HG02642 (cell line): ENCODE data around the gene THBD.

Experiments
- ATAC-seq: cut with Tn5 transposase; IDR thresholded peaks from one replicate; pipeline ENCODE4 v1.9.1; 2021; ENCODE audit warnings: mild to moderate bottlenecking; ENCODE audit not compliant: unreplicated experiment, poor library complexity

THBD gene

DNA sequence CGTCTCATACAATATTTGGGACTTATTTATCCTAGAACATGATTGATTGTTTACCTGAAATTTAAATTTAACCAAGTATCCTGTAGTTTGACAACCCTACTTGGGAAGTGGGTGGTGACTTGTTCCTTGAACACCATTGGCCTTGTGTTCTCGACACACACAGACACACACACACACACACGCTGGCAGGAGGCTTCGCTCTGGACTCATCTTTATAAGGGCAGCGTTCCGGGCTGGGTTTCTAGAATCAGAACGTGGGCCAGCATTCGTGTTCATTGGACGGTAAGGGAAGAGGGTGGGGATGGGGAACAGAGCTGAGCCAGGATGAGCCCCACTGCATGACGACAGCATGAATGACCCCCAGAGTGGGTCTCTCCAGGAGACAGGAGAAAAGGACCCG is 30.5 kb downstream of the THBD start:
- ATAC-seq: no peak

DNA sequence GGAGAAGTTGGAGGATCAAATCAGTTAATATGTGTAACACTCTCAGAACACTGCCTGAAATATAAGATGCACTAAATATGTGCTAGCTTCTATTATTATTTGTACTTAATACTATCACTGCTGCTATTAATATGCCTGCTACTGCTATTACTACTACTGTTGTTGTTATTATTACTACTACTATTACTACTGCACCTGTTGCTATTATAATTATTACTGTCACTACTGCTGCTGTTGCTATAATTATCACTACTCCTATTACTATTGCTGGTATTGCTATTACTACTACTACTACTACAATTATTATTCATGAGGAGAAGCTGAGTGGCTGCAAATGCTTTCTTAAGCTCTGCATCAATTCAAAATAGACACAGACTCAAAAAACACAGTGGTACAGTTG is 31.0 kb downstream of the THBD start:
- ATAC-seq: no peak

DNA sequence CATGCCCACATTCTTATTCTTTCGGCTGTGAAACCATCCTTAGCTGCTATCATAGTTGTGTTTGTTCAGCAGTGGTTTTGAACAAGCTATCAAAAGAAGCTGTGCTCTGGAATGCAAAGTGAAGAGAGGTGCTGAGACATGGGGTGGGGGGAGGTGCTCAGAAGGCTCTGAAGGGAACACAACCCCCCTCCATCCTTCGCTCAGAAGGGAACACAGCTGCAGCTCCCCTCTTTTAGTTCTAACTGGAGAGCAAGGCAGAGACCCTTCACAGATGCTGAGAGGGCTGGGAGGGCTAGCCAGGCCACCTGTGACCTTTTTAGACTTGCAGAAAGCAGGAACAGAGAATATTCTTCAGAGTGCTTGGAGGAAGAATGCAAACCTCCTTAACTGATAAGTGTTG is 32.0 kb downstream of the THBD start:
- ATAC-seq: no peak

- no peak for ATAC-seq
Observed at GRCh38 chr20:23013429-23013828, 36.0 kb downstream of the THBD start.

DNA sequence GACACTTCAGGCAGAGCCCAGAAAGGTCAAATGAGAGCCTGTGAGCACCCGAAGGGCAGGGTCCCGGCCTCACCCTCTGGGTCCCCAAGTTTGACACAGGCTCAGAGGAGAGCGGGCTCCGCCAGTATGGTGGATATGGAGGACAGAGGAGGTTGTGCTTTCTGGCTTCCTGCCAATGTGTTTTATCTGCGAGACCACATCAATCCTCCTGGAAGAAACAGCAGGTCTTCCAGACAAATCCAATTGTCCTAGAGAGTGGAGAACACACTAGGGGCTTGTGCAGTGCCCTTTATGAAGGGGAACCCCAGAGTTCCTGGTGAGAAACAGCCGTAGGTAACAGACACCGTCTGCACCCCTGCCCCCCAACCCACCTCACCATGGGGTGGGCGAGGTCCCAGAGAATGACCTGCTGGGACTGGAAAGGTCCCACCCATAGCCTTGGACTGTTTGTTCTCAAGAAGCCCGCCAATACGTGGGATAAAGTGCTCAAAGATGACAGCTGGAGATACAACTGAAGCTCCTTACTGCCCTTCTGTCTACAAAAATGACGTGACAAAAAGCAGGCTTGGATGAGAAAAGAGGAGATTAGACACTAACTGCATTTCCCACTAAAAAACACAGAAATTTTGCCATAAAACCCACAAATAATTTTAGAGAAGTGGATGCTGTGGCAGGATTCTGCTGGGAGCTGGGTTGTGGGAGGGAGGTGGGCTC is 38.3 kb downstream of the THBD start:
- no peak for ATAC-seq

DNA sequence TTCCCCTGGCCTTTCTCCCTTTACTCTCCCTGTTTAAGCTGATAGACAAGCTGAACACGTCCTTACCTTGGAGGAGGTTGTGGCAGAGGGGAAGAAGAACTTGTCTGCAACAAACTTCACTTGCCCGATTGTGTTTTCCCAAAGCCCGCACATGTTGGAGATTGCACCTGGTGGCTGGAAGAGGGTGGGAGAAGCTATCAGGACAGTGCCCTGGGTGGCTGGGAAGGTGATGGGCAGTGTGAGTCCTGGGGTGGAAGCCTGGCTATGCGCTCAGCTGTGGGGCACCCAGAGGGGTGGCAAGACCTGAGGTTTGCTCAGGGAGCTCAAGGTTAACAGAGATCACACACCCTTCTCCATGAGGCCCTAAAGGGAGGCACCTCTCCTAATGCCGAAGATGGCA is 39.4 kb downstream of the THBD start:
- ATAC-seq: no peak

- no peak for ATAC-seq
Observed at GRCh38 chr20:23009636-23010035, 39.8 kb downstream of the THBD start.

DNA sequence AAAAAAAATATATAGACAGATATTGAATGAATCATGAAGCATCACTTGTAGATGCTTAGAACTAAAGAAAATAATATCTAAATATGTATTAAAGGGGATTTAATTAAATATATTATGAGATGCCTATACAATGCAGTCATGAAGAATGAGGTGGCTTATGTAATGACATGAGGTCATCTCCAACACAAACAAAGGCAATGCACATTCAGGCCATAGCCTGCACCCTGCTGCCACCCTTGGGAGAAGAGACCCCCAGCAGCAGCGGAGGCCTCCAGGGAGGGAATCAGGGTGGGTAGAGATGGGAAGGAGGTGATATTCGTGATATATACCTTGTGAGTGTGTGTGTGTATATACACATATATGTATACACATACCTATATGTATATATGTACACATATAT is 40.8 kb downstream of the THBD start:
- ATAC-seq: no peak

DNA sequence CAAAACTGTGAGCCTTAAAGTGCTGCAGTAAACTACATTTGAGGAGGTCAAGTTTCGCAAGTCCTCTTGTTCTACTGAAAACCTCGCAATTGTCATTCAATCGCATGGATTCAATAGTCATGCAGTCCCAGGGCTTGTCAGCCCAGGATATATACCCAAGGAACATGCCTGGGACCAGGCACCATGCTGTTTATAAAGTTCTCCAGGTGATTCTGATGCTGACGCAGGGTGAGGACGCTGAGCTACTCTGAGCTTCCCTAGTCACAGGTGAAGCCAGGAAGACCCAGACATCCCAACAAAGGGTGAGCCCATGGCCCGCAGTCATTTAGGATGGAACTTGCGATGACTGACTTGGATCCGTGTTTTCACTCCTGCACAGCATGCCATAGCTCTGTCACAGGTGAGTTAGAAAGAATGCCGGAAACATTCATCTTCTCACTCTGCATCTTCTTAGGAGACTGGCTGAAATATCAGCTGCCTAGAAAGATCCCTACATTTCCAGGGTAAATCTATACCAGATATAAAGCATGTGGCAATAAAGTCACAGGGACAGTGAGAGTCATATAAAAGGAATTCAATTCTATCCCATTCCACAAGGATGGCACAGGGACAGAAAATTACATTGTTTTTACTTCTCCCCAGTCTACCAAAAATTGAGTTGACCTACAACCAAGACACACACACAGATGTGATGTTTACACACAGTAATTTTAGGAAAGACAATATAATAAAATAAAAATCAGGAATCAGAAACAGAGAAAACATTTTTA is 41.4 kb downstream of the THBD start:
- no peak for ATAC-seq

DNA sequence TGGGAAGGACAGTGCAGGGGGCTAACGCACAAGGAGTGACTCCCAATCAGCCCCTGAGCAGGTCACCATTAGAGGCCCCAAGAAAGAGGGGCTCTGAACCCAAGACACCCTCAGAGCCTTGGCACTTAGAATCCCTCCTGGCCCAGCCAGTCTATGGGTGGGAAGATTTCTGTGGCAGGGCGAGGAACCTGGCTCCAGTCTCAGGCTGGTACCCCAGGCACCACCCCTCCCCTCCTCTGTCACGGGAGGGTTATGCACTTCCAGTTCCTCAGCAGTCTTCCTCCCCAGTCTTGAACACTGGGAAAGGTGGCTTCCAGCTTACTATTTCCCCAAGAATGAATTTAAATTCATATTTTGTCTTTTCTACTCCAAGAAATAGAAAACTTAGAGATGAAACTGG is 42.0 kb downstream of the THBD start:
- no peak for ATAC-seq

DNA sequence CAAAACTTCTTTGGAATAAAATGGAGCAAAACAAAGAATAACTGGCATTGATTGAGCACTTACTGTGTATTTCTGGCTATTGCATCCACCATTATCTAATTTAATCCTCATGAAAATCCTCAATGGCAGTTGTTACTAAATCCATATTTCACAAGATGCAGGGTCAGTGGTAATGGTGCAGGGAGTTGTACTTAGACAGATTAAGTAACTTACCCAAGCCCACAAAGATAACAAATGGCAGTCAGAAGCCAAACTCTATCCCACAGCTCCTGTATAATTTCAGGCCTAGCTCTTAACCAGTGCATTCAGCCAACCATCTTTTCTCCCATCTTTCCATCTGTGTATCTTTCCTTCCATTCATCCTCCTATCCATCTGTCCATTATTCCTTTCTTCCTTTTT is 43.7 kb downstream of the THBD start:
- no peak for ATAC-seq

GRCh38 chr20:23003881-23004460 is 45.5 kb downstream of the THBD start:
- ATAC-seq: no peak

DNA sequence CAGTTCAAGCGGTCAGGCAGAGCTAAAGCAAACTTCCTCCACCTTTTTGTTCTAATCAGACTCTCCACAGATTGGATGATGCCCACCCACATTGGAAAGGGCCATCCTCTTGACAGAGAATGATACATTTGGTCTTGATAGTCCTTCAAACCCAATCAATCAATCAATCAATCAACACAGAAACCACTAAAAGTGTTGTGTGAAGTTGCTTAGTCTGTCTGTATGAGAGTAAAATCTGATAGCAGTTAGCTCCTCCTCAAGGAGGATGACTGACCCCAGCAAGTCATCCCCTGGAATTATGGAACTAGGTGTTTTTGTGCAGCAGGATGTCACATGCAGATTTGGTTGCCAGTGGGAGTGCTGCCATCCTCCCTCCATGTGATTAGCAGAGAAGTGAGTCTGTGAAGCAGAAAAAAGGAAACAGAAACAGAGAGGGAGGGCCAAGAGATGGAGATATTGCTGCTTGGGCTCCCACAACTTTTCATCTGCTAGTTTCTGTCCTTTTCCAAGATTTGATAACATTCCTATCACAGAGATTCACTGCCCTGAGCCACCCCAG is 46.3 kb downstream of the THBD start:
- no peak for ATAC-seq

- no peak for ATAC-seq
Observed at GRCh38 chr20:23002276-23002675, 47.2 kb downstream of the THBD start.

- no peak for ATAC-seq
Observed at GRCh38 chr20:23000232-23000947, 49.1 kb downstream of the THBD start.

GRCh38 chr20:22999756-23000155 is 49.7 kb downstream of the THBD start:
- no peak for ATAC-seq

DNA sequence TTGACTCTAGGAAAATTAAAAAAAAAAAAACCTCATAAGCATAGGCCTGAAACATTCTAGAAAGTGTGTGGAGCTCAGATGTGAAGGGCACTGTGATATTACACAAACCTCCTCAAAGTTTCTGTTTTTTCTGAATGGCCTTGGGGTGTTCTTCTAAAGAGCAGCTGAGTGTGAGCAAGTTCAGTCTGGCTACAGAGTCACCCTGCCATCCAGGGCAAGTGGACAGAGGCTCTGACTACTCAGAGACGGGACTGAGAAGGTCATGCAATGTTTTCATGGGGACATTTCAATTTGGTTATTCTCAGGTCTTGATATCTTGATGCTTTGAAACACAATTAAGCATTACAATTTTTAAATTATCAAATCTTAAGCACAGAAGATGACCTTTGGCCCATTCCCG is 51.0 kb downstream of the THBD start:
- ATAC-seq: no peak

DNA sequence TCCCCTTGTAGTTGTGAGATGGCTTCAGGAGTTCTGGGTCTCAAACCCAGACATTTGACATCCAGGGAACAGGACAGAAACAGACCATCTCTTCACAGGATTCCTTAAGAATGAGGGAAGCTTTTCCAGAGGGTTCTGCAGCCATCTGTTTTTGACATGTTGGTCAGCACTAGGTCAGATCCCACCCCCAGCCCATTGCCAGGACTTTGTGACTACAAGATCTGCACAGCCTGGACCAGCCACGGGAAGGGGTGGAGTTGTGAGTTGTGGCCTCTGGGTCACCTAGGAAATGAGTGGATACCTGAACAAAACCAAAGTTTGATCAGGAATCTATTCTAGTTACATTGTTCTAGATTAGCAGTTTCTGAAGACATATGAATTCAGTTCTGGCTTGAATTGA is 53.5 kb downstream of the THBD start:
- no peak for ATAC-seq
